Measurements from ENCODE around the gene PGLYRP3.
"Not testable (repeated sequence)": the region's sequence is repeated elsewhere in the genome, so short reads cannot be mapped to it uniquely, and the experiment has no call there.

DNA sequence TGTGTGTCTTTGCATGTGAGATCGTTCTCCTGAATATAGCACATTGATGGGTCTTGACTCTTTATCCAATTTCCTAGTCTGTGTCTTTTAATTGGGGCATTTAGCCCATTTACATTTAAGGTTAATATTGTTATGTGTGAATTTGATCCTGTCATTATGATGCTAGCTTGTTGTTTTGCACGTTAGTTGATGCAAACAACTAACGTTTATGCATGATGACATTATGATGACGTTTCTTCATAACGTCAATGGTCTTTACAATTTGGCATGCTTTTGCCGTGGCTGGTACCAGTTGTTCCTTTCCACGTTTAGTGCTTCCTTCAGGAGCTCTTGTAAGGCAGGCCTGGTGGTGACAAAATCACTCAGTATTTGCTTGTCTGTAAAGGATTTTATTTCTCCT lies 5.4 kb upstream of the PGLYRP3 start:
- TF ChIP-seq CTCF (IDR thresholded peaks at IDR 0.05; ENCODE audit: poor library complexity, severe bottlenecking); EZH2 (IDR thresholded peaks at IDR 0.05; ENCODE audit: borderline replicate concordance, insufficient read depth, low read length, poor library complexity, severe bottlenecking); RAD21 (conservative IDR thresholded peaks at IDR 0.05); TAF1 (IDR thresholded peaks at IDR 0.05; ENCODE audit: low read depth): not testable (repeated sequence)
